GM18499 (cell line): ENCODE results near the gene BEND3.
"Not testable (repeated sequence)": the region's sequence is repeated elsewhere in the genome, so short reads cannot be mapped to it uniquely, and the experiment has no call there.

Experiments used
- ATAC-seq: cut with Tn5 transposase; IDR thresholded peaks from one replicate; pipeline ENCODE4 v1.9.1; 2021; ENCODE audit warnings: moderate number of reproducible peaks; ENCODE audit not compliant: insufficient read depth, unreplicated experiment

Gene BEND3

DNA sequence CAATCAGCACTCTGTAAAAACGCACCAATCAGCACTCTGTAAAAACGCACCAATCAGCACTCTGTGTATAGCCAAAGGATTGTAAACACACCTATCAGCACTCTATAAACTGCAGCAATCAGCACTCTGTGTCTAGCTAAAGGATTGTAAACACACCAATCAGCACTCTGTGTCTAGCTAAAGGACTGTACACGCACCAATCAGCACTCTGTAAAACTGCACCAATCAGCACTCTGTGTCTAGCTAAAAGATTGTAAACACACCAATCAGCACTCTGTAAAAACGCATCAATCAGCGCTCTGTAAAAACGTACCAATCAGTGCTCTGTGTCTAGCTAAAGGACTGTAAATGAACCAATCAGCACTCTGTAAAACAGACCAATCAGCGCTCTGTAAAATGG is 30.9 kb downstream of the BEND3 start:
- not testable (repeated sequence) for ATAC-seq

DNA sequence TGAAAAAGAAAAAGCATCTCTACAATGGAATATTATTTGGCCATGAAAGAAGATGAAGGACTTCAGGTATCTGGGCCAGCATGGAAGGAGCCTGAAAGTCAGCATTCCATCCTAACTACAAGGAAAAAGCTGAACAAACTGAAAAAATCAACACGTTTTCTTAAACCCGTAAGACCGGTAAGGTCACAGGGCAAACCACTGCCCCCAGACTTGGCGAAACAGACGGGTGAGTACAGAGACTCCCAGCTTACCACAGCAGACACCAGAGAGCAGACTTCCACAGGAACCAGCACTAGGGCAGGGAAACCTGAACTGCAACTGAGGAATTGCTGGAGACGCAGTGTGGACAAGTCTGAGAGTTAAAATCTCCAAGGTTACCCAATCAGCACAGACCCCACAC is 31.4 kb downstream of the BEND3 start:
- ATAC-seq: no peak

DNA sequence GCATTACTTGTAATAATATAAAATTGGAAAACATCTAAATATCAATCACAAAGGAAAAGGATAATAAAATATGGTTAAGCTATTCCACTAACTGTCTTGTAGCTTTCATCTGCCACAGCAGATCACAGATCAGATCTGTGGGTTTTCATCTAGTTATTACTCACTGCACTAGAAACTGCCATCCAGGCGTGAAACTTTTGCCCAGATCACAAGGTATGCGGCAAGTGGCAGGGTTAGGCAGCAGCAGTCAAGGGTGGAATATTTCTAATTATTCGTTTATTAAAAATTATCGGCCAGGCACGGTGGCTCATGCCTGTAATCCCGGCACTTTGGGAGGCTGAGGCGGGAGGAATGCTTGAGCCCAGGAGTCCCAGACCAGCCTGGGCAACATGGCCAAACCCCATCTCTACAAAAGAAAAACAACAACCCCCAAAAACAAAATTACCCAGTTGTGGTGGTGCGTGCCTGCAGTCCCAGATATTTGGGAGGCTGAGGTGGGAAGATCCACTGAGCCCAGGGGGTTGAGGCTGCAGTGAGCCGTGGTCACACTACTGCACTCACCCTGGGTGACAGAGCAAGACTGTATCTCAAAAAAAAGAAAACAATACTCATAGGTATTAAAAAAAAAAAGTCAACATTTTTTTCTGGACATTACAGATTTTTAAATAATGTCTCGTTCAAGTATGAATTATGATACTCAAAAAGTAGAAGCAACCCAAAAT is 32.1 kb downstream of the BEND3 start:
- no peak for ATAC-seq

DNA sequence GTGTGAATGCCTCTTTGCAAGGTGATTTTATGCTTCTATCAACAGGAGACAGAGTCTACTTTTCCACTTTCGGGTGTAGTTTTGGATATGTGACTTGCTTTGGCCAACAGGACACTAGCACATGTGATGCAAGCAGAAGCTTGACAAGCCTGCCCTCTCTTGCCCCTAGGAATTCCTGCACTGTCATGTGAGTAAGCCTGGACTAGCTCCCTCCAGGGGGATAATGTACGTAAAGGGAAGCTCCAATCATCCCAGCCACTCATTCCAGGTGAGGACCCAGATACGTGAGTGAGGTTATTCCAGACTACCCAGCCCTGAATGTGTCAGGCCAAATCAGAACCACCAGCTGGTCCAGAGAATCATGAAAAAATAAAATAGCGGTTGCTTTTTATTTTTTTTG is 33.3 kb downstream of the BEND3 start:
- no peak for ATAC-seq

DNA sequence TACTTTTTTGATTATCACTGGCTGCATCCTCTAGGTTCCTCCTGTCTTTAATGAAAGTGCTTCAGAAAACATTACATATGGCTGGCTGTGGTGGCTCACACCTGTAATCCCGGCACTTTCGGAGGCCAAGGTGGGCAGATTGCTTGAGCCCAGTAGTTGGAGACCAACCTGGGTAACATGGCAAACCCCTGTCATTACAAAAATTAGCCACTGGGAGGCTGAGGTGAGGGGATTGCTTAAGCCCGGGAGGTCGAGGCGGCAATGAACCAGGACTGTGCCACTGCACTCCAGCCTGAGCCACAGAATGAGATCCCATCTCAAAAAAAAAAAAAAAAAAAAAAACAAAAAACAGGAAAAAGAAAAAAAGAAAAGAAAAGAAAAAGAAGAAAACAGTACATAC is 35.3 kb downstream of the BEND3 start:
- ATAC-seq: no peak

DNA sequence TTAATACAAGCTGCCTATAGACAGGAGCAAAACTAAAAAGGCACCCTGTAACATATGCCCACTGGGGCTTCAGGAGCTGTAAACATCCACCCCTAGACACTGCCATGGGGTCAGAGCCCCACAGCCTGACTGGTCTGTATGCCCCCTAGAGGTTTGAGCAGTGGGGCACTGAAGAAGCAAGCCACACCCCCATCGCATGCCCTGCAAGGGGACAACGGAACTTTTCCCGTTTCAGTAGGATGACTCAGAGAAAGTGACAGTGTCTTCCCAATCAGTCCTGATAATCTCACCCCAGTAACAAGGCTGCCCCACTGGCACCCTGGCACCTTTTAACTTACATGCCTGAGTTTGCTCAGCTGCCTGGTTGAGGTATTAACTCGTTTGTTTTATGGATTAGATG is 35.9 kb downstream of the BEND3 start:
- no peak for ATAC-seq

DNA sequence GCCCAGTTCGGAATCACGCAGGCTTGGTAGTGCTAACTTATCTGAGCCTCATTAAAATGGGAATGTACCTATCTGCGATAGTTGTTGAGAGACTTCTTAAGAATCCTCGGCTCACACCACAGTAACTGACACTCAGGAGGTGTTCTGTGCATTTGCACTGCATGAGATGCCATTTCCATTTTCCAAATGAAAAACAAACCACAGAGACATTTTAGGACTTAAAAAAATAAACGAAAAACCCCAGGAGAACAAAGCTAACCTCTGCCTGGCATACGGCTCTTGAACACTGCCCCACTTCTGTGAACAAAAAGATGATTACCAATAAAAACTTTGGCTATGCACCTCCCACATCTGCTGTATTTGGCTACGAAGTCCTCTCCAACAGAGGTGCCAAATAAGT is 37.6 kb downstream of the BEND3 start:
- no peak for ATAC-seq

DNA sequence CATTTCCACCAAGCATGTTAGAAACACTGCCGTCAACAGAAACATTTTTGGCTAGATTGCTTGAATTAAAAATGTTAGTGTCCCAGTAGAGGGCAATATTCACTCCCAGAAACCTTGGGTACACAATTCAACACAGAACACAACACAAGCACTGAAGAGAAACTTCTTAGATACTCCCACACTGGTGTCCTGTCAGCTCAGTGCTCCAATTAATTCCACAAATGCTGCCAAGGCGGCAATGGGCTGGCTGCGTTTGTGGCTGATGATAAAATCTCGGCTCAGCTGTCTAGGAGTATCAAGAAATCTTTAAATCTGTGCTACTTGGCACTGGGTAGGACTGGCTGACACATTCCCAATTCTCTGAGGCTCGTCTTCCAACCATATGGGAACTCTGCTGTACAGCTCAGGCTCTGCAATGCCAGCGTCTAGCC is 39.3 kb downstream of the BEND3 start:
- ATAC-seq: no peak

DNA sequence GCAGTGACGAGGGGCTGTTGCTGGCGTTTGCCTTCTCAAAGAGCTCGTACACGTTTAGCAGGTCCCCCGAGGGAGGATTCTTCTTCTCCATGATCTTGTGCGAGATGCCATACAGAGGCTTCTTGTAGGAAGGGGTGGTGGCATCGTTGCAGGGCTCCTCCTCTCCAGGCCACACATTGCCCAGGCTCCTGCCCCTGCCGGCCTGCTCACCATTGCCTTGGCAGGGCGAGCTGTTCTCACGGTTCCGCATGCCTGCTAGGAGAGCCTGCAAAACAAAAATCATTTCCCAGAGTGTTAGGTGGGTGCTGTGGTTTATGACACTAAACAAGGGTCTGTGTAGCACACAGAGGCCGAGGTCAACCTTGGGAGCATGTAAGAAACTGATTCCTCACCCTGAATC is 44.6 kb downstream of the BEND3 start:
- ATAC-seq: no peak

DNA sequence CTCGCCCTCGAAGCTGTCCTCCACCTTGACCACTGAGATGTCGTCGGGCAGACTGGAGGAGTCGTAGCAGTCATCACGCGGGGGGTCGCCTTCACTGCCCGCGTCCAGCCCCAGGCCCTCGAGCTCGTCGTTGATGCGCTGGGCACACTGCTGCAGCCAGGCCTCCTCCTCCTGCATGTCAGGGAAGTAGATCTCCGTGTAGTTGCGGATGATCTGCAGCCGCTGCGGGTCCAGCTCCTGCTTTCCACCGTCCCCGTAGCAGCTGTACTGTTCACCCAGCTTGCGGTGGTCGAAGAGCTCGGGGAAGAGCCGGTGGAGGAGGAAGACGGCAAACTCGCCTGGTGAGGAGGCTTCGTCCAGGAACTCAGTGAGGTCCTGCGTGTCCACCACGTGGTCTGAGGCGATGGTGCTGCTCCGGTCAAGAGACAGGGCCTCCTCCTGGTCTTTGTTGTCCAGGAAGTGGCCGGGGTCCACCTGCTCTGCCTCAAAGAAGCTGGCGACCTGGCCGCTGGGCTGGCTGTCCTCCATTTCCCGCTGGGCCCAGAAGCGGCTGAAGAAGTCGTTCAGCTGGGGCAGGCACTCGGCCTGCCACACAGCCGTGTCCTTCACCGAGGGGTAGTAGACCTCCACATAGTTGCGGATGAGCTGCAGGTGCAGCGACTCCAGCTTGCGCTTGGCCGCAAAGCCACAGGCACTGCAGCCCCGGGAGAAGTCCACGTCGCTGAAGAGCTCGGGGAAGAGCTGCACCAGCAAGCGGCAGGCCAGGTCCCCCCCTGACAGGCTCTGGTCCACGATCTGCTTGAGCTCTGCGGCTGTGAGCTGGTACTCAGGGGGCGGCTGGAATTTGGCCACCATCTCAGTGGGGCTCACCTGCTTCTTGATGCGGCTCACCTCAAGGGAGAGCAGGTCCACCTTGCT is 45.4 kb downstream of the BEND3 start:
- ATAC-seq: no peak

DNA sequence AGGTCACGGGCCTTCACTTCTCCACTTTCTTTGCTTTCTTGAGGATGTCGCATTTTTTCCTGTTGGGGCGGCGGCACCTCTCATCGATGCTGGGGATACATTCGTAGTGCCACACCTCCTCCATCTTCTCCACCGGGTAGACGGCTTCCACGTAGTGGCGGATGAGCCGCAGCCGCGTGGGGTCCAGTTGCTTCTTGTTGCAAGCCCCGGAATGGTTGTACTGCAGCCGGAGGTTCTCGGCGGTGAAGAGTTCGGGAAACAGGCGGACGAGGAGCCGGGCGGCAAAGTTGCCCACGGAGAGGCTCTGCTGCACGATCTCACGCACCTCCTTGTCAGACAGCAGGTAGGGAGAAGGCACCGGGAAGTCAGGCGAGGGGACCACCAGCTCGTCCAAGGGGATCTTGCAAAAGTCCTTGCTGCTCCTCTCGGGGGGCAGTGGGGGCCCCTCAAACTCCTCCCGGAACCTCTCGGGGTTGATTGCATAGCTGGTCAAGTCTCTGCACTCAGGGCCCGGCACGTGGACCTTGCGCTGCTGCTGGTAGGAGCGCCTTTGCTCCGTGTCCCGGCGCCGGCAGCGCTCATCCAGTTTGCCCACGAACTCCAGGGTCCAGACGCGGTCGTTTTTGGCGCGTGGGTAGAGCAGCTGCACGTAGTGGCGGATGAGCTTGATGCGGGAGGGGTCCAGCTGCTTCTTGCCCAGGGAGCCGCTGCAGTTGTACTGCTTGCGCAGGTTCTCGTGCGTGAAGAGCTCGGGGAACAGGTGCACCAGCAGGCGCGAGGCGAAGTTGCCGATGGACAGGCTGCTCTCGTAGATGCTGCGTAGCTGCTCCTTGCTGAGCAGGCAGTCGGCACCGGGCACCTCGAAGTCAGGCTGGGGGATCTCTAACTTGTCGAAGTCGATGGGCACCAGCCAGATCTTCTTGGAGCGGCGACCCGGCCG is 46.4 kb downstream of the BEND3 start:
- ATAC-seq: no peak

DNA sequence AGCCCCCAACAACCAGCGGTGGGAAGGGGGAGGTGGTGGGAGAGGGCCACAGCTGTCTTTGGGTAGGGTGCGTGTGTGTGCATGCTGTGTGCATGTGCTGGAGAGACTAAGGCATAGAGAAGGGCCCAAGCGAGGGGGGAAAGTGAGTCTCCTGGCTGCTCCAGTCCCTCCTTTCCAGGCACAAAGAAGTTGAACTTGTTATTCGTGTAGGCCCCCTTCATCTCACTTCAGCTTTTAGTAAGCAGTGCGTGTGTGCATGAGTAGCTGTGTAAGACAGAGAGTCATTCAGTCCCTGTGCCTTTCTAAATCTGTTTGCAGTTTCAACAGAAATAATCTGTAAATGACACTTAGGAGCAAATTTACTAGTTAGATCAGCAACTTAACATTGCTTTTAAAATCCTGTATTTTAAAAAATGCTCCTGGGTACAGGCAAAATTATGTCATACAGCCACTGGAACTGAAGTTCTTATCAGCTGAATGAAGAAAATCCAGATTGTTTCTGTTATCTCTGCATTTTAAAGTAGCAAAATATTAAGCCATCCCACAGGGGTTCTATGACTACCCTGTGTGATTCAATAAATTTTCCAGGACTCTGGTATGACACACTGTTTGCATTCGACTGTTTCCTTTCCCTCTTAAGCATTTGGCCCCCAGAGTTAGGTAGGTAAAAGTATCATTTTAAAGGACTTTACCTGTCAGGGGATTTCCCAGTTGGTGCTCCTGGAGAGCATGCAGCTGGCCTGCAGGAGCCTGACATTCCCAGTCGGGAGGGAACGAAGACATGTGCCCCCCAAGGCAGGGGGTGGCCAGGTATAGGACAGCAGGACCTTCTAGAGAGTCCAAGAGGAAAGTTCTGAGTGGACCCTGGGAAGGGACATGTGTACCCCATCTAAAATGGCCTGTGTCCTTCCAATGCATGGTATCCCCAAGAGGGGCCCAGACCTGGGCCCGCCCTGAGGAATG is 48.3 kb downstream of the BEND3 start:
- ATAC-seq: no peak

DNA sequence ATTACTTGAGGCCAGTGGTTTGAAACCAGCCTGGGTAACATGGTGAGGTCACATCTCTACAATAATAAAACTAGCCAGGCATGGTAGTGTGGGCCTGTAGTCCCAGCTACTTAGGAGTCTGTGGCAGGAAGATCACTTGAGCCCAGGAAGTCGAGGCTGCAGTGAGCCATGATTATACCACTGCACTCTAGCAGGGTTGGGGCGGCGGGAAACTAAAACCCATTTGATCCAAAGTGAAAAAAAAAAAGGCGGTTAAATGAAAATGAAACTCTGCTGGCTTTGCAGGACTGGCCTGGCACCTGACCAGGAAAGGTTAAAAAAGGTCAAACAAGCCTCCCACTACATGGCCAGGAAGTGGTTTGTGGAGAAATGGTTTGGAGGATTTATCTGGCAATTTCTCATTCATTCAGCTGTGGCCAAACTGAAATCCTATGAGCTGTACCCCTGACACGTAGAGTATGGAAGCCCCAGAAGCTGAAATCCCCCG is 50.7 kb downstream of the BEND3 start:
- ATAC-seq: no peak

DNA sequence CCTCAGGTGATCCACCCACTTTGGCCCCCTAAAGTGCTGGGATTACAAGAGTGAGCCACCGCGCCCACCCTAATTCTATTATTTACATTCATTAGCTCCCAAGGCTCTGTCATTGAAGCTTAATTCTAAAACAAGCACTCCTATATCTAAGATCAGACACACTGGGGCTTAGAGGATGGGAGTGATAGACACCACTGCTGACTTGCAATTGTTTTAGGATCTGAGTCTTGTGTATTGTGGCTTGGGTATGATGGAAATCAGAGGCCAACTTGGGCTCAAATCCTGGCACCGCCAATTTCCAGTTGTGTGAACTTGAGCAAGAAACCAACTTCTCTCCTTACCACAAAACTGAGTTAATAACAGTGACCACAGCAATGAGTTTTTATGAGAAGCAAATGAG is 52.6 kb downstream of the BEND3 start:
- no peak for ATAC-seq

DNA sequence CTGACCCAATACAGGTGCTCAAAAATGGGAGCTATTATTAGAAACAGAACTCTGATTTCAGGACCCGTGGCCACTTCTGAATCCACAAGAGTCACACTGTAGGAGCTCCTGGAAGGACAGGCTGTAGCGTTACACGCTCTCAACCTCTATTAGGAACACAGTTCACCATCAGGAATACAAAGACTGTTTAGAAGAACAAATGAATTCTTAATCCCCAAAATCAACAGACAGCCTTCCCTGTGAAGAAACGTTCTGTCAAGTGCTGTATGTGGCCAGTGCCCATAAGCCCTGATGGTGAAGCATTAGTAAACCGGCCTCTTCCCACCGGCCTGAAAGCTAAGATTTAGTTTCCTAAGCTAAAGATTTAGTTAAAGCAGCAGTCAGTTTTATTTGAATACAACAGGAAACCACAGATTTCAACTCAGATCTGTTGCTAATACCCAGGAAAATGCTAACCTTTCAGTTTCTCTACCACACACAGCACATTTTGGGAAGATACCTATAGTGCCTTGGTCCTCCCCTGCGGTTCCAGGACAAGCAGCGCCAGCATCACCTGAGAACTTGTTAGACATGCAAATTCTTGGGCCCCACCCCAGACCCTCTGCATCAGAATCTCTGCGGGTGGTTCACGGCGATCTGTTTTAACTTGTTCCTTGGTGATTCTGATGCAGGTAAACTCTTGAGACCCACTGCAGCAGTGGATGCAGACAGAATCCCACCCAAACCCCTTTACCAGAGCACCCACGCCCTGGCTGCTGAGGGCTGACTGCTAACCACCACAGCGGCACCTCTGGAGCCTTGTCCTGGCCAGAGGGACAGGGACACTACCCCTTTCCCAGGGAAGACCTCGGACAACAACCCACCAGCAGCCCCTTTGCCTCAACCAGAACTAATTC is 53.9 kb downstream of the BEND3 start:
- ATAC-seq: no peak

DNA sequence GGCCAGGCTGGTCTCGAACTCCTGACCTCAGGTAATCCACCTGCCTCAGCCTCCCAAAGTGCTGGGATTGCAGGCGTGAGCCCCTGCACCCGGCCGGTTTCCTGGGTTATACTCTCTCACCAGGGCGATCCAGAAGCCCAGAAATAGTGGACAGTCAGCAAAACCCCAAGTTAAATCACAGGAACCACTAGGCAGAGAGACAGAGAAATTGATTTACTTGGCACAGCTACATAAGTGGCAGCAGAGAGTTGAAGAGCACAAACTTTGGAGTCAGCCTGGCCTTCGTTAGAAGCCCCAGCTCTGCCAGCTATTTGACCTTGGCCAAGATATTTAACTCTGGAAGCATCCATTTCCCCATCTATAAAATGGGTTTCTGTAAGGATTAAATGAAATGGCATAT is 54.6 kb downstream of the BEND3 start:
- ATAC-seq: no peak

DNA sequence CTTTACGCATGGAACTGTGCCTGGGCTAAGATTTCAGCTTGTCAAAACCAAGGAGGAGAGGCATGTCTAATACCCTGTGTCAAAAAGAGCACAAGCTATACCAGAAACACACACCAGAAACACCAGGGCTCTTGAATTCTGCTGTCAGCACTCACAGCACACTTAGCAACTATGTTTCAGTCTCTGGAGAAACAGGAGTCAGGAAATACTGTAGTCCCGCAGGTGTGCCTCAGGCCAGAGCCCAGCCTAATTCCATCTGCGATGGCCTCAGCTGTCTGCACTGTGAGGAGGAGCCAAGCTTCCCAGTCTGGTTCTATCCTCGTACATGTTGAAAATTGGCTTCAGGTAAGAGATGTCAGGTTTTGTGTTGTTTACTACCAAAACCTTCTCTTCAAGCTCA is 55.7 kb downstream of the BEND3 start:
- no peak for ATAC-seq

DNA sequence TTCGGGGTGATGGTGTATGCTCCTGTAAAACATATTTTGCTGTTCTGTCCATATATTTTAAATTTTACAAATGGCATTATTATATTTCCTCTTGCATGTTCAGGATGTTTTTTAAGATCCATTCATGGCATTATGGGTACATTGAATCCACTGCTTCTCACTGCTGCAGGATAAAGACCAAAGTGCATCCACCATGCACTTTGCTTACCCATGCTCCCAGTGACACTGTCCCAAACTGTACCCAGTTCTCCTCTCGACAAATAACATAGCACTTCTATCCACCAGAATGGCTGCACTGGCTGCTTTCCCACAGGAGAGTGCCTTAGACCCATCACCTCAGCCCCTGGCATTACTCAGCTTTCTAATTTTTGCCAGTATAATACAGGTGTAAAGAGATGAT is 57.6 kb downstream of the BEND3 start:
- no peak for ATAC-seq
